DOHH2 (cell line): ENCODE measurements around the gene MVK.

Source experiments
- CTCF ChIP-seq: fragments of 200-600 bp; sonication (generic); IDR thresholded peaks from one replicate; pipeline ENCODE4 v1.5.1; 2014; ENCODE audit warnings: antibody characterized with exemption, mild to moderate bottlenecking, low read depth, low read length; ENCODE audit not compliant: poor library complexity, severe bottlenecking
- EZH2phosphoT487 ChIP-seq: fragments of 200-600 bp; sonication (generic); IDR thresholded peaks from 2 replicates; pipeline ENCODE4 v1.6.1; 2017; ENCODE audit warnings: borderline replicate concordance, mild to moderate bottlenecking, antibody characterized with exemption, low read length, moderate library complexity, mixed read lengths

GRCh38 chr12:109631751-109632150, 58.2 kb downstream of the MVK start:
- TF ChIP-seq CTCF (no peak), EZH2phosphoT487 (no peak)
